Measurements from ENCODE around the gene IDE. TPM values are rescaled to one million over a fixed set of nuclear protein-coding genes. Genes with fewer than 3 reads are reported as not detected.
"Not testable (repeated sequence)": the region's sequence is repeated elsewhere in the genome, so short reads cannot be mapped to it uniquely, and the experiment has no call there.

Gene IDE
- total RNA-seq, 1 donor from 2014 or later = 26.3 TPM

- DNase-seq (no peak), ATAC-seq (no peak)
- Histone ChIP-seq H3K27ac (no peak overlapping the region), H3K9me3 (no peaks in the 10 kb centered on the region), H3K27me3 (ENCODE audit: low read depth) (no peaks in the 10 kb centered on the region), H3K4me3 (no peak overlapping the region), H3K36me3 (peaks cover 89% of the 10 kb centered on the region), H3K4me1 (no peaks in the 10 kb centered on the region)
- intact Hi-C loops (cut with DNase I) = no loop called here
- TF ChIP-seq, protein P1, sequence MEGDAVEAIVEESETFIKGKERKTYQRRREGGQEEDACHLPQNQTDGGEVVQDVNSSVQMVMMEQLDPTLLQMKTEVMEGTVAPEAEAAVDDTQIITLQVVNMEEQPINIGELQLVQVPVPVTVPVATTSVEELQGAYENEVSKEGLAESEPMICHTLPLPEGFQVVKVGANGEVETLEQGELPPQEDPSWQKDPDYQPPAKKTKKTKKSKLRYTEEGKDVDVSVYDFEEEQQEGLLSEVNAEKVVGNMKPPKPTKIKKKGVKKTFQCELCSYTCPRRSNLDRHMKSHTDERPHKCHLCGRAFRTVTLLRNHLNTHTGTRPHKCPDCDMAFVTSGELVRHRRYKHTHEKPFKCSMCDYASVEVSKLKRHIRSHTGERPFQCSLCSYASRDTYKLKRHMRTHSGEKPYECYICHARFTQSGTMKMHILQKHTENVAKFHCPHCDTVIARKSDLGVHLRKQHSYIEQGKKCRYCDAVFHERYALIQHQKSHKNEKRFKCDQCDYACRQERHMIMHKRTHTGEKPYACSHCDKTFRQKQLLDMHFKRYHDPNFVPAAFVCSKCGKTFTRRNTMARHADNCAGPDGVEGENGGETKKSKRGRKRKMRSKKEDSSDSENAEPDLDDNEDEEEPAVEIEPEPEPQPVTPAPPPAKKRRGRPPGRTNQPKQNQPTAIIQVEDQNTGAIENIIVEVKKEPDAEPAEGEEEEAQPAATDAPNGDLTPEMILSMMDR (IDR thresholded peaks at IDR 0.05) = no peak
Observed at GRCh38 chr10:92475357-92475868, 98.5 kb downstream of the IDE start.

- TF ChIP-seq, protein P1 (IDR thresholded peaks at IDR 0.05) = no peak
- peaks cover 91% of the 10 kb centered on the region for H3K36me3 ChIP-seq
- no peak overlapping the region for H3K27ac ChIP-seq
- DNase-seq (no peak), ATAC-seq (peak in 1 of 2 donors; percentile 23)
- intact Hi-C loops (cut with DNase I) = no loop called here
- H3K27me3 ChIP-seq (ENCODE audit: low read depth) = no peaks in the 10 kb centered on the region
- no peaks in the 10 kb centered on the region for H3K9me3 ChIP-seq
- no peaks in the 10 kb centered on the region for H3K4me1 ChIP-seq
- H3K4me3 ChIP-seq = no peak overlapping the region
Observed at GRCh38 chr10:92470026-92470425, 103.9 kb downstream of the IDE start.

DNA sequence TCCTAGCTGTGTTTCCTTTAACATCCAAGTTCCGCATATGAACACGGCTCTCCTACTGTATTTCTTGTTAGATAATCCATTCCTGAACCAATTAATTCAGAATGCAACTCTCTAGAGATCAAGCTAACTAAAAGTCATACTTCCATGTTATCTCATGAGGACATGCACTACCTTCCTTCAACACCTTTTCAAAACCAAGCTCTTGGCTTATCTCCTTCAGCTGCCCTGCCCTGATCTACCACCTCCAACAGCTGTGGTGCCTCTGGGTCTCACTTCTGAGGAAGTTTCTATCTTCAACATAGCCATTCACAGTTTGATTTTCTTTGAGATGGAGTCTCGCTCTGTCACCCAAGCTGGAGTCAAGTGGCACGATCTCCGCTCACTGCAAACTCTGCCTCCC lies 109.5 kb downstream of the IDE start:
- peaks cover 98% of the 10 kb centered on the region for H3K36me3 ChIP-seq
- intact Hi-C loops (cut with DNase I) = no loop called here
- H3K27me3 ChIP-seq (ENCODE audit: low read depth) = no peaks in the 10 kb centered on the region

GRCh38 chr10:92463582-92463981 lies 110.3 kb downstream of the IDE start:
- H3K9me3 ChIP-seq = no peaks in the 10 kb centered on the region
- intact Hi-C loops (cut with DNase I) = no loop called here
- TF ChIP-seq, protein P1 (IDR thresholded peaks at IDR 0.05) = no peak
- peaks cover 98% of the 10 kb centered on the region for H3K36me3 ChIP-seq
- no peak overlapping the region for H3K27ac ChIP-seq
- ATAC-seq = no peak
- DNase-seq = no peak
- no peak overlapping the region for H3K4me3 ChIP-seq
- H3K27me3 ChIP-seq (ENCODE audit: low read depth) = no peaks in the 10 kb centered on the region
- no peaks in the 10 kb centered on the region for H3K4me1 ChIP-seq

More for the DNA sequence above, 109.5 kb downstream of the IDE start:
- Histone ChIP-seq H3K27ac (no peak overlapping the region), H3K4me3 (no peak overlapping the region), H3K9me3 (no peaks in the 10 kb centered on the region), H3K4me1 (no peaks in the 10 kb centered on the region)
- ATAC-seq (no peak), DNase-seq (no peak)
- TF ChIP-seq, protein P1 (IDR thresholded peaks at IDR 0.05) = no peak

GRCh38 chr10:92454955-92455354 lies 118.9 kb downstream of the IDE start:
- ATAC-seq; H3K4me1 ChIP-seq; H3K27ac ChIP-seq; H3K4me3 ChIP-seq; intact Hi-C loops (cut with DNase I); DNase-seq; H3K27me3 ChIP-seq (ENCODE audit: low read depth); H3K9me3 ChIP-seq: not testable (repeated sequence)
- peaks cover 83% of the 10 kb centered on the region for H3K36me3 ChIP-seq

DNA sequence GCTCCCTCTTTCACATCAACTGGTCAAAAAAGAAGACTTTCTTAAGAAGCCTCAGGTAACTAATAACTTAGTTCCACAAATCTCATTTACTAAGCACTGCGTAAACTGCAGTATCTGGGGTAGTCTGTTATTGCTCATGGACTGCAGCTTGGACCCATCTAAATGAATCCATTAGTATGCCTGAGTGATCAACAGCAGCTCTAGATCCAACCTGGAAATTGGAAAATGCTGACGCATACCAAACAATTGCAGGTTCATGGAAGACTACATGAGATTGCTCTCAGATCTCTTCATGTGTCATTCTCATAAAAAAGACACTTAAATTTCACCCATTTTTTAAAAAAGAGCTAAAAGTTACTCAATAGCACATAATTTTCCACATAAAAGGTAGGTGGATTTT lies 121.6 kb downstream of the IDE start:
- no peaks in the 10 kb centered on the region for H3K9me3 ChIP-seq
- H3K4me1 ChIP-seq = no peaks in the 10 kb centered on the region
- intact Hi-C loops (cut with DNase I) = no loop called here
- no peak overlapping the region for H3K27ac ChIP-seq
- ATAC-seq (no peak), DNase-seq (no peak)
- H3K4me3 ChIP-seq = no peak overlapping the region
- peaks cover 61% of the 10 kb centered on the region for H3K36me3 ChIP-seq
- TF ChIP-seq, protein P1 (IDR thresholded peaks at IDR 0.05) = no peak
- no peaks in the 10 kb centered on the region for H3K27me3 ChIP-seq (ENCODE audit: low read depth)

All from lower lobe of right lung (tissue), 2 donors.